Adrenal gland (tissue), 5 donors: ENCODE data around the gene ANTKMT.

Experiments used
- POLR2A ChIP-seq, 2 donors: fragments of 450-650 bp; IDR thresholded peaks; one replicate each; pipeline ENCODE4 v1.6.1; 2017; ENCODE audit warnings: antibody characterized with exemption in 2 of 2, mild to moderate bottlenecking in 2 of 2, moderate library complexity in 1 of 2
- TF ChIP-seq, protein P1 (sequence below), 6 experiments: fragments of 450-650 bp in 4 of 6; fragments of 200-600 bp in 2 of 6; sonication (generic) in 1 of 6; IDR thresholded peaks; 1 replicate in 5 of 6; 2 replicates in 1 of 6; pipeline versions ENCODE4 v1.5.1 to v1.8.0; 2016 to 2021; ENCODE audit warnings: antibody characterized with exemption in 6 of 6, mild to moderate bottlenecking in 2 of 6, moderate library complexity in 1 of 6
- donor health status: DM: no; HTN: no; CAD: no.

DNA sequence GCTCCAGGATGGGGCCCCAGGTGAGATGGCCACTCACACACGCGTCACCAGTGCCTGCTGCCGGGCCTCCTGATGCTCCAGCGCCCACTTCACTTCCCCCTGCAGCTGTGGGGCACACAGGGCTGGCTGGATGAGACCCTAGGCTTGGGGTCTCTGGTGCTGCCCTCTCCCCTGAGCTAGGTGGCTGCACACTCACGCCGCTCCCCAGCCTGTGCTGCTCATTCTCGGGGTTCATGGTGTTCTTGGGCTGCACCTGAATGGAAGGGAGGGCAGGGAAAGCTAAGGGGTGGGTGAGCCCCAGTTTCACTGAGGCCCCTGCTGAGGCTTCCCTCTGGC is 4.1 kb downstream of the ANTKMT start:
- TF ChIP-seq, protein P1, sequence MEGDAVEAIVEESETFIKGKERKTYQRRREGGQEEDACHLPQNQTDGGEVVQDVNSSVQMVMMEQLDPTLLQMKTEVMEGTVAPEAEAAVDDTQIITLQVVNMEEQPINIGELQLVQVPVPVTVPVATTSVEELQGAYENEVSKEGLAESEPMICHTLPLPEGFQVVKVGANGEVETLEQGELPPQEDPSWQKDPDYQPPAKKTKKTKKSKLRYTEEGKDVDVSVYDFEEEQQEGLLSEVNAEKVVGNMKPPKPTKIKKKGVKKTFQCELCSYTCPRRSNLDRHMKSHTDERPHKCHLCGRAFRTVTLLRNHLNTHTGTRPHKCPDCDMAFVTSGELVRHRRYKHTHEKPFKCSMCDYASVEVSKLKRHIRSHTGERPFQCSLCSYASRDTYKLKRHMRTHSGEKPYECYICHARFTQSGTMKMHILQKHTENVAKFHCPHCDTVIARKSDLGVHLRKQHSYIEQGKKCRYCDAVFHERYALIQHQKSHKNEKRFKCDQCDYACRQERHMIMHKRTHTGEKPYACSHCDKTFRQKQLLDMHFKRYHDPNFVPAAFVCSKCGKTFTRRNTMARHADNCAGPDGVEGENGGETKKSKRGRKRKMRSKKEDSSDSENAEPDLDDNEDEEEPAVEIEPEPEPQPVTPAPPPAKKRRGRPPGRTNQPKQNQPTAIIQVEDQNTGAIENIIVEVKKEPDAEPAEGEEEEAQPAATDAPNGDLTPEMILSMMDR (IDR thresholded peaks at IDR 0.05): no peak
- TF ChIP-seq POLR2A (IDR thresholded peaks at IDR 0.05): no peak
